ENCODE data around the gene JOSD1. TPM values are rescaled to one million over a fixed set of nuclear protein-coding genes. Genes with fewer than 3 reads are reported as not detected.
A peak's percentile ranks its signal among the peaks of the same experiment; 100 is the strongest.

JOSD1 gene
- total and polyA plus RNA-seq, 9 of the 15 experiments (the other 6 are each of a cell fraction or from before 2014, with no cell fraction given) = 8.9 to 39.1 (median 30.4) TPM

GRCh38 chr22:38699784-38700183, 959 bp downstream of the JOSD1 start:
- Histone ChIP-seq H4K20me1 (replicated peaks; ENCODE audit: control insufficient read depth, insufficient read depth, low read length) (no peaks in the 10 kb centered on the region; the same call in 1 of the 2 replicates), H2AFZ (ENCODE audit: low read depth, low read length) (no peak overlapping the region), H3K4me1 (replicated peaks in 1 of 2; ENCODE audit: control insufficient read depth in 2 of 2, insufficient read depth in 2 of 2, low read length in 2 of 2) (peaks cover 41 to 42% of the 10 kb centered on the region in 2 experiments; a peak in 4 of 5 replicates), H3K9me3 (replicated peaks; ENCODE audit: control insufficient read depth, insufficient read depth, low read depth, low read length) (no peaks in the 10 kb centered on the region), H3K79me2 (ENCODE audit: control insufficient read depth, insufficient read depth, low read length) (peaks cover 60% of the 10 kb centered on the region), H3K9me1 (ENCODE audit: control insufficient read depth, insufficient read depth, low read length) (no peaks in the 10 kb centered on the region), H3K36me3 (ENCODE audit: control insufficient read depth, insufficient read depth, low read length) (peaks cover 27% of the 10 kb centered on the region), H3K27ac (ENCODE audit: extremely low read depth, low read depth, low read length) (peak overlapping the region; percentile 89), H3K9ac (ENCODE audit: insufficient read depth in 1 of 2, low read depth in 2 of 2, low read length in 2 of 2) (peak overlapping the region; percentile 86 to 96; a peak in 3 of 4 replicates), H3K27me3 (ENCODE audit: control insufficient read depth in 2 of 2, insufficient read depth in 2 of 2, low read length in 2 of 2) (no peaks in the 10 kb centered on the region), H3K4me2 (ENCODE audit: insufficient read depth, low read length) (peak overlapping the region; percentile 83), H3K4me3 (peak overlapping the region; percentile 89)
- FAIRE-seq (no peak), ATAC-seq (no peak), DNase-seq (ENCODE audit: extremely low read depth in 1 of 4, low spot score in 3 of 4) (no peak)
- WGBS (ENCODE audit: insufficient coverage, low coverage, missing lambda C conversion rate) = 3% methylated on average over 6 of the region's 6 CpGs
- in situ Hi-C loops (cut with MboI) (no loop called here), intact Hi-C loops (cut with micrococcal nuclease) (no loop called here)
- ChIA-PET POLR2A (interaction anchor here (0.6 to 1.5 kb wide), 6 partner anchors 13 to 820 kb away, joined by 3 to 9 read pairs (median 3); partner anchors contain the start of genes ATF4 and TOMM22), CTCF (ENCODE audit: low intra/inter-chr PET ratio) (no interaction called here)
- BruUV-seq (replicated peaks) = TSS peak; percentile 86
- TF ChIP-seq C11orf30 (IDR thresholded peaks at IDR 0.05; ENCODE audit: low read depth) (0 out of 2 replicates have a peak, but pooled peaks have one; percentile 29), USF2 (CRISPR knock-in tag; IDR thresholded peaks at IDR 0.05) (no peak), TRIM28 (IDR thresholded peaks at IDR 0.05) (no peak), TRIM25 (IDR thresholded peaks at IDR 0.05; ENCODE audit: borderline replicate concordance) (no peak), NFE2 (IDR thresholded peaks at IDR 0.05; ENCODE audit: low read depth) (0 out of 2 replicates have a peak, but pooled peaks have one; percentile 44), PKNOX1 (IDR thresholded peaks at IDR 0.05) (peak; percentile 70), POLR3G (IDR thresholded peaks at IDR 0.05; ENCODE audit: extremely low read depth, insufficient read length, insufficient replicate concordance) (no peak), SREBF2 (CRISPR knock-in tag; IDR thresholded peaks at IDR 0.05) (no peak), ZC3H4 (CRISPR knock-in tag; IDR thresholded peaks at IDR 0.05; ENCODE audit: borderline replicate concordance) (0 out of 2 replicates have a peak, but pooled peaks have one; percentile 38), PML (IDR thresholded peaks at IDR 0.05; ENCODE audit: low read length) (no peak), RFX7 (CRISPR knock-in tag; IDR thresholded peaks at IDR 0.05) (no peak), IRF1 (CRISPR knock-in tag; IDR thresholded peaks at IDR 0.05; ENCODE audit: borderline replicate concordance) (no peak), ZNF445 (CRISPR knock-in tag; IDR thresholded peaks at IDR 0.05; ENCODE audit: low read depth) (no peak), TEAD4 (IDR thresholded peaks at IDR 0.05; ENCODE audit: low read length) (0 out of 2 replicates have a peak, but pooled peaks have one; percentile 23), TEAD4 (CRISPR knock-in tag; IDR thresholded peaks at IDR 0.05; ENCODE audit: borderline replicate concordance) (no peak), MEIS2 (IDR thresholded peaks at IDR 0.05; ENCODE audit: partially characterized antibody) (peak; percentile 67)

All from K562 (cell line).